ENCODE data around the gene BRI3BP.

GRCh38 chr12:125013816-125014442 lies 20.5 kb downstream of the BRI3BP start:
- TF ChIP-seq CTCF (IDR thresholded peaks at IDR 0.05) (no peak), POLR2A (IDR thresholded peaks at IDR 0.05) (no peak)
